CD8-positive, alpha-beta memory T cell (primary cell): ENCODE results near the gene PCDHB13. TPM values are rescaled to one million over a fixed set of nuclear protein-coding genes. Genes with fewer than 3 reads are reported as not detected.
A peak's percentile ranks its signal among the peaks of the same experiment; 100 is the strongest.
"Not testable (repeated sequence)": the region's sequence is repeated elsewhere in the genome, so short reads cannot be mapped to it uniquely, and the experiment has no call there.

Experiments used
- CTCF ChIA-PET: fragments of 350-600 bp; sonication (Branson Sonifier 250); formaldehyde crosslinking; loops from one replicate; lab custom pipeline; 2021; ENCODE audit warnings: antibody characterized with exemption; lab: Charles Lee
- POLR2A ChIA-PET: fragments of 350-600 bp; sonication (Branson Sonifier 250); formaldehyde crosslinking; loops from one replicate; lab custom pipeline; 2021; ENCODE audit warnings: antibody characterized with exemption; lab: Charles Lee
- DNase-seq, 5 donors: peaks; one replicate each; pipeline versions ENCODE4 v3.0.0 to v3.0.0-alpha.2; 2020 to 2022; ENCODE audit warnings: mixed read lengths in 1 of 5
- H3K27ac ChIP-seq: one replicate; pipeline ENCODE4 v1.7.0; 2013; ENCODE audit warnings: low read depth, mild to moderate bottlenecking, low read length, moderate library complexity
- H3K27me3 ChIP-seq: 2 replicates; pipeline ENCODE4 v1.7.0; 2013; ENCODE audit warnings: low read length, mild to moderate bottlenecking; ENCODE audit not compliant: insufficient read depth, poor library complexity, severe bottlenecking
- H3K36me3 ChIP-seq: 2 replicates; pipeline ENCODE4 v1.7.0; 2013; ENCODE audit warnings: mild to moderate bottlenecking, low read length, moderate library complexity; ENCODE audit not compliant: insufficient read depth
- H3K4me1 ChIP-seq: 2 replicates; pipeline ENCODE4 v1.7.0; 2013; ENCODE audit warnings: mild to moderate bottlenecking, low read length, moderate library complexity; ENCODE audit not compliant: insufficient read depth
- H3K4me3 ChIP-seq: 2 replicates; pipeline ENCODE4 v1.7.0; 2013; ENCODE audit warnings: mild to moderate bottlenecking, low read length
- H3K9me3 ChIP-seq: 2 replicates; pipeline ENCODE4 v1.7.0; 2013; ENCODE audit warnings: mild to moderate bottlenecking, low read length
- H3K27ac Mint-ChIP-seq, 8 donors: one replicate each; pipeline ENCODE4 v1.8.0; 2020 to 2021; ENCODE audit warnings: mixed read lengths in 8 of 8, mild to moderate bottlenecking in 6 of 8, inconsistent platforms in 3 of 8, moderate library complexity in 3 of 8
- H3K27me3 Mint-ChIP-seq, 2 donors: one replicate each; pipeline ENCODE4 v1.8.0; 2020 to 2021; ENCODE audit warnings: mixed read lengths in 2 of 2, mild to moderate bottlenecking in 1 of 2, moderate library complexity in 1 of 2
- H3K36me3 Mint-ChIP-seq, 3 donors: one replicate each; pipeline ENCODE4 v1.8.0; 2020 to 2021; ENCODE audit warnings: mixed read lengths in 3 of 3, inconsistent platforms in 1 of 3, mild to moderate bottlenecking in 1 of 3
- H3K4me1 Mint-ChIP-seq, 3 donors: one replicate each; pipeline ENCODE4 v1.8.0; 2020 to 2021; ENCODE audit warnings: mixed read lengths in 3 of 3, inconsistent platforms in 1 of 3, mild to moderate bottlenecking in 1 of 3
- H3K4me3 Mint-ChIP-seq, 7 donors: one replicate each; pipeline ENCODE4 v1.8.0; 2020 to 2021; ENCODE audit warnings: mixed read lengths in 7 of 7, mild to moderate bottlenecking in 6 of 7, moderate library complexity in 4 of 7, inconsistent platforms in 2 of 7
- H3K9me3 Mint-ChIP-seq, 5 donors: one replicate each; pipeline ENCODE4 v1.8.0; 2020 to 2022; ENCODE audit warnings: mixed read lengths in 5 of 5, mild to moderate bottlenecking in 3 of 5, moderate library complexity in 2 of 5, inconsistent platforms in 1 of 5
- polyA plus RNA-seq: library from polyadenylated mRNA; unstranded; fragments of 300-500 nt; fragmentation: Illumina TruSeq; gene quantifications from one replicate; pipeline ENCODE4 v1.2.3, GENCODE V29; 2021
- total RNA-seq, 2 experiments: library from RNA; stranded (reverse); gene quantifications; one replicate each; pipeline ENCODE4 v1.2.3, GENCODE V29; 2021

PCDHB13 gene
- total RNA-seq (under 1 TPM in 1 of 2 experiments, not detected in 1; 0.04 TPM), polyA plus RNA-seq (not detected)

GRCh38 chr5:141213656-141214339 lies at the start of gene PCDHB13:
TSS of gene PCDHB13 (plus strand) at chr5:141213919. CDS start at chr5:141214124, 205 bp downstream.
- H3K4me3 ChIP-seq, CTCF ChIA-PET, H3K4me1 Mint-ChIP-seq, H3K27me3 ChIP-seq, H3K4me1 ChIP-seq, H3K9me3 ChIP-seq, H3K27ac ChIP-seq, H3K27ac Mint-ChIP-seq, H3K36me3 Mint-ChIP-seq, POLR2A ChIA-PET, H3K36me3 ChIP-seq, DNase-seq: not testable (repeated sequence)
- Mint-ChIP-seq H3K4me3 (peak within 1 kb of the TSS in 4 of 7 donors; percentile 41 to 56 (median 48)), H3K27me3 (peaks cover 42 to 56% of the 10 kb centered on the region in 2 donors), H3K9me3 (peaks cover 15 to 34% (median 30%) of the 10 kb centered on the region in 5 donors)

- Histone ChIP-seq H3K4me3 (no peak within 1 kb of the TSS), H3K27me3 (no peaks in the 10 kb centered on the region), H3K4me1 (no peaks in the 10 kb centered on the region), H3K9me3 (no peaks in the 10 kb centered on the region), H3K36me3 (no peaks in the 10 kb centered on the region), H3K27ac (no peak within 1 kb of the TSS)
- H3K9me3 Mint-ChIP-seq, result peaks cover 5 to 18% (median 9%) of the 10 kb centered on the region in 5 donors
- POLR2A ChIA-PET, result no interaction called here
- DNase-seq, result no peak
- no peak within 1 kb of the TSS for H3K27ac Mint-ChIP-seq
- H3K4me1 Mint-ChIP-seq, result peaks cover 5 to 6% (median 5%) of the 10 kb centered on the region in 3 donors
- CTCF ChIA-PET, result no interaction called here
- H3K27me3 Mint-ChIP-seq, result peaks cover 12 to 31% of the 10 kb centered on the region in 2 donors
- H3K4me3 Mint-ChIP-seq, result peak within 1 kb of the TSS in 2 of 7 donors; percentile 1 to 4
- no peaks in the 10 kb centered on the region for H3K36me3 Mint-ChIP-seq
Observed at GRCh38 chr5:141172381-141173204, 41.1 kb upstream of the PCDHB13 start, which contains the start of gene PCDHB7. TSS of gene PCDHB7 (plus strand) at chr5:141172644. CDS start at chr5:141172836, 192 bp downstream.

DNA sequence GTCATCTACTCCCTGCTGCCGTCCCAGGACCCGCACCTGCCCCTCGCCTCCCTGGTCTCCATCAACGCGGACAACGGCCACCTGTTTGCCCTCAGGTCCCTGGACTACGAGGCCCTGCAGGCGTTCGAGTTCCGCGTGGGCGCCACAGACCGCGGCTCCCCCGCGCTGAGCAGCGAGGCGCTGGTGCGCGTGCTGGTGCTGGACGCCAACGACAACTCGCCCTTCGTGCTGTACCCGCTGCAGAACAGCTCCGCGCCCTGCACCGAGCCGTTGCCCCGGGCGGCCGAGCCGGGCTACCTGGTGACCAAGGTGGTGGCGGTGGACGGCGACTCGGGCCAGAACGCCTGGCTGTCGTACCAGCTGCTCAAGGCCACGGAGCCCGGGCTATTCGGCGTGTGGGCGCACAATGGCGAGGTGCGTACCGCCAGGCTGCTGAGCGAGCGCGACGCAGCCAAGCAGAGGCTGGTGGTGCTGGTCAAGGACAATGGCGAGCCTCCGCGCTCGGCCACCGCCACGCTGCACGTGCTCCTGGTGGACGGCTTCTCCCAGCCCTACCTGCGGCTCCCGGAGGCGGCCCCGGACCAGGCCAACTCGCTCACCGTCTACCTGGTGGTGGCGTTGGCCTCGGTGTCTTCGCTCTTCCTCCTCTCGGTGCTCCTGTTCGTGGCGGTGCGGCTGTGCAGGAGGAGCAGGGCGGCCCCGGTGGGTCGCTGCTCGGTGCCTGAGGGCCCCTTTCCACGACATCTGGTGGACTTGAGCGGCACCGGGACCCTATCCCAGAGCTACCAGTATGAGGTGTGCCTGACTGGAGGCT lies 39.2 kb upstream of the PCDHB13 start:
- H3K4me1 Mint-ChIP-seq, H3K36me3 ChIP-seq, H3K27ac ChIP-seq, H3K4me1 ChIP-seq, H3K4me3 ChIP-seq, POLR2A ChIA-PET, H3K36me3 Mint-ChIP-seq, CTCF ChIA-PET, H3K9me3 ChIP-seq, H3K4me3 Mint-ChIP-seq, H3K27ac Mint-ChIP-seq, H3K27me3 ChIP-seq: not testable (repeated sequence)
- DNase-seq, result peak in 1 of 5 donors; percentile 51
- H3K9me3 Mint-ChIP-seq, result peaks cover 5 to 14% (median 7%) of the 10 kb centered on the region in 5 donors
- peaks cover 6 to 16% of the 10 kb centered on the region in 2 donors for H3K27me3 Mint-ChIP-seq

DNA sequence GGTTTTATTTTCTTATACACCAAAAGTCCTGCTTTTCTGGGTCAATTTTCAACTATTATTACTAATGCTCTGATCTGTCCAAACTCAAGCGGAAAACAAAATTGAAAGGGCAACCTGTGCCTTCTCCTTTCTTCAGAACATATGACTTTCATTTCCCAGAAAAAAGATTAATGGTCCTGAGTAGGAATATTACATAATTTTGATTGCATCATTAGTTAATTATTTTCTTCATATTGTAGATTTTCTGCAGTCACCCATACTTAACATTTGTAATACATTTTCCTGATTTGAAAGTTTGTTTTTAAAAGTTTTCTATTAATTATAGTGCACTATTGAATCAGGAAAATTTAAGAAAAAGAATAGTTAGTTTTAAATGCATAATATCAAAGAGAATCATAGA lies 37.8 kb upstream of the PCDHB13 start:
- Histone ChIP-seq H3K36me3 (no peaks in the 10 kb centered on the region), H3K4me3 (no peak overlapping the region), H3K9me3 (no peaks in the 10 kb centered on the region), H3K27me3 (no peaks in the 10 kb centered on the region), H3K4me1 (no peaks in the 10 kb centered on the region), H3K27ac (no peak overlapping the region)
- DNase-seq, result no peak
- Mint-ChIP-seq H3K4me3 (no peak overlapping the region), H3K4me1 (peaks cover 5 to 6% (median 5%) of the 10 kb centered on the region in 3 donors), H3K36me3 (no peaks in the 10 kb centered on the region), H3K27ac (no peak overlapping the region), H3K9me3 (peaks cover 5 to 17% (median 7%) of the 10 kb centered on the region in 5 donors), H3K27me3 (peaks cover 6 to 15% of the 10 kb centered on the region in 2 donors)
- CTCF ChIA-PET, result no interaction called here
- POLR2A ChIA-PET, result no interaction called here

- H3K36me3 ChIP-seq, H3K4me1 ChIP-seq, H3K4me1 Mint-ChIP-seq, H3K27me3 ChIP-seq, H3K27ac ChIP-seq, H3K36me3 Mint-ChIP-seq, H3K4me3 Mint-ChIP-seq, POLR2A ChIA-PET, H3K27ac Mint-ChIP-seq, H3K4me3 ChIP-seq, H3K9me3 ChIP-seq, DNase-seq: not testable (repeated sequence)
- peaks cover 3 to 16% (median 13%) of the 10 kb centered on the region in 5 donors for H3K9me3 Mint-ChIP-seq
- H3K27me3 Mint-ChIP-seq, result peaks cover 14 to 26% of the 10 kb centered on the region in 2 donors
- CTCF ChIA-PET, result interaction anchor here (0.9 to 1.5 kb wide), 2 partner anchors 9 to 10 kb away, joined by 3 read pairs; no protein-coding TSS in a partner anchor
Observed at GRCh38 chr5:141177577-141178191, 36.0 kb upstream of the PCDHB13 start, which contains the start of gene PCDHB8. TSS of gene PCDHB8 (plus strand) at chr5:141177790. CDS start at chr5:141178035, 245 bp downstream.

DNA sequence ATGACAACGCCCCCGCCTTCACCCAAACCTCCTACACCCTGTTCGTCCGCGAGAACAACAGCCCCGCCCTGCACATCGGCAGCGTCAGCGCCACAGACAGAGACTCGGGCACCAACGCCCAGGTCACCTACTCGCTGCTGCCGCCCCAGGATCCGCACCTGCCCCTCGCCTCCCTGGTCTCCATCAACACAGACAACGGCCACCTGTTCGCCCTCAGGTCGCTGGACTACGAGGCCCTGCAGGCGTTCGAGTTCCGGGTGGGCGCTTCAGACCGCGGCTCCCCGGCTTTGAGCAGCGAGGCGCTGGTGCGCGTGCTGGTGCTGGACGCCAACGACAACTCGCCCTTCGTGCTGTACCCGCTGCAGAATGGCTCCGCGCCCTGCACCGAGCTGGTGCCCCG lies 34.3 kb upstream of the PCDHB13 start:
- H3K36me3 Mint-ChIP-seq, H3K27me3 ChIP-seq, H3K27ac Mint-ChIP-seq, H3K4me3 ChIP-seq, CTCF ChIA-PET, H3K27ac ChIP-seq, H3K9me3 ChIP-seq, H3K4me1 Mint-ChIP-seq, DNase-seq, POLR2A ChIA-PET, H3K4me3 Mint-ChIP-seq, H3K36me3 ChIP-seq, H3K4me1 ChIP-seq: not testable (repeated sequence)
- peaks cover 18 to 33% of the 10 kb centered on the region in 2 donors for H3K27me3 Mint-ChIP-seq
- H3K9me3 Mint-ChIP-seq, result peaks cover 7 to 18% (median 11%) of the 10 kb centered on the region in 5 donors

- CTCF ChIA-PET, POLR2A ChIA-PET, DNase-seq, H3K4me3 Mint-ChIP-seq, H3K36me3 Mint-ChIP-seq, H3K4me3 ChIP-seq, H3K27ac Mint-ChIP-seq, H3K4me1 ChIP-seq, H3K36me3 ChIP-seq, H3K9me3 ChIP-seq, H3K27ac ChIP-seq, H3K27me3 ChIP-seq, H3K4me1 Mint-ChIP-seq: not testable (repeated sequence)
- Mint-ChIP-seq H3K9me3 (peaks cover 7 to 20% (median 14%) of the 10 kb centered on the region in 5 donors), H3K27me3 (peaks cover 23 to 38% of the 10 kb centered on the region in 2 donors)
Observed at GRCh38 chr5:141179876-141180275, 33.8 kb upstream of the PCDHB13 start.
